K562 (cell line): Measurements from ENCODE around the gene N4BP3. TPM values are rescaled to one million over a fixed set of nuclear protein-coding genes. Genes with fewer than 3 reads are reported as not detected.
A peak's percentile ranks its signal among the peaks of the same experiment; 100 is the strongest.

Experiments
- ATAC-seq: fragments of 200-7000 bp; cut with Tn5 transposase; 3 replicates; pipeline ENCODE4 v1.9.1; 2020; ENCODE audit warnings: moderate library complexity
- BruUV-seq: library from RNA; stranded (reverse); fragments of 400-500 nt; replicated peaks from 2 replicates; lab custom pipeline; 2021; lab: Mats Ljungman, UMichigan
- CTCF ChIA-PET: fragments of 300-600 bp; formaldehyde crosslinking; extraction: SDS; loops from one replicate; lab custom pipeline; 2021; ENCODE audit warnings: low intra/inter-chr PET ratio; lab: Yijun Ruan, JAX
- POLR2A ChIA-PET: fragments of 300-600, 350-650 bp; sonication (Branson Sonifier 250); formaldehyde crosslinking; extraction: SDS; loops from one replicate; lab custom pipeline; 2021; ENCODE audit warnings: antibody characterized with exemption, inconsistent platforms; lab: Yijun Ruan, JAX
- DNase-seq, 4 experiments: peaks; one replicate each; pipeline versions ENCODE4 v3.0.0 to v3.0.0-alpha.2; 2011 to 2018; ENCODE audit warnings: low spot score in 3 of 4, mixed read lengths in 3 of 4; ENCODE audit errors: extremely low read depth in 1 of 4
- FAIRE-seq: peaks from 2 replicates; lab custom pipeline; 2011; peaks lifted over from hg19 to GRCh38; lab: Jason Lieb, UNC
- H2AFZ ChIP-seq: 2 replicates; pipeline ENCODE4 v1.6.0; 2011; ENCODE audit warnings: low read depth, low read length, control low read depth, inconsistent platforms
- H3K27ac ChIP-seq: fragments of 200-600 bp; 3 replicates; pipeline ENCODE4 v1.8.0; 2011; ENCODE audit warnings: low read depth, mild to moderate bottlenecking, control low read depth, inconsistent platforms, low read length, moderate library complexity, mixed read lengths; ENCODE audit errors: extremely low read depth
- H3K27me3 ChIP-seq, 2 experiments: fragments of 300-600 bp in 1 of 2; 2 replicates in 1 of 2; 3 replicates in 1 of 2; pipeline versions ENCODE4 v1.6.0 to v1.8.0; 2011; ENCODE audit warnings: inconsistent platforms in 2 of 2, low read length in 2 of 2, mild to moderate bottlenecking in 1 of 2, mixed read lengths in 1 of 2, moderate library complexity in 1 of 2; ENCODE audit not compliant: control insufficient read depth in 2 of 2, insufficient read depth in 2 of 2
- H3K36me3 ChIP-seq: fragments of 300-600 bp; 3 replicates; pipeline ENCODE4 v1.8.0; 2011; ENCODE audit warnings: mild to moderate bottlenecking, low read length, inconsistent platforms; ENCODE audit not compliant: control insufficient read depth, insufficient read depth
- H3K4me1 ChIP-seq, 2 experiments: fragments of 200-600 bp in 1 of 2; replicated peaks in 1 of 2; 2 replicates in 1 of 2; 3 replicates in 1 of 2; pipeline versions ENCODE4 v1.5.1 to v1.8.0; 2011; ENCODE audit warnings: inconsistent platforms in 2 of 2, low read length in 2 of 2, mild to moderate bottlenecking in 1 of 2, mixed read lengths in 1 of 2, moderate library complexity in 1 of 2; ENCODE audit not compliant: control insufficient read depth in 2 of 2, insufficient read depth in 2 of 2
- H3K4me2 ChIP-seq: 2 replicates; pipeline ENCODE4 v1.6.1; 2011; ENCODE audit warnings: low read length, control low read depth, inconsistent platforms, mixed read lengths; ENCODE audit not compliant: insufficient read depth
- H3K4me3 ChIP-seq: fragments of 200-600 bp; sonication (generic), shearing (Covaris generic); 2 replicates; pipeline ENCODE4 v1.5.1; 2016; ENCODE audit warnings: control low read depth, inconsistent platforms
- H3K79me2 ChIP-seq: fragments of 200-600 bp; 3 replicates; pipeline ENCODE4 v1.8.0; 2011; ENCODE audit warnings: low read length, inconsistent platforms; ENCODE audit not compliant: control insufficient read depth, insufficient read depth
- H3K9ac ChIP-seq, 2 experiments: 2 replicates each; pipeline versions ENCODE4 v1.6.0 to v1.6.1; 2011; ENCODE audit warnings: low read depth in 2 of 2, low read length in 2 of 2, control low read depth in 1 of 2, inconsistent platforms in 1 of 2, mild to moderate bottlenecking in 1 of 2, mixed read lengths in 1 of 2; ENCODE audit not compliant: insufficient read depth in 1 of 2
- H3K9me1 ChIP-seq: one replicate; pipeline ENCODE4 v1.6.0; 2011; ENCODE audit warnings: inconsistent platforms, mild to moderate bottlenecking, low read length, moderate library complexity; ENCODE audit not compliant: control insufficient read depth, insufficient read depth
- H3K9me3 ChIP-seq: replicated peaks from 2 replicates; pipeline ENCODE4 v1.5.1; 2011; ENCODE audit warnings: low read depth, low read length, inconsistent platforms; ENCODE audit not compliant: control insufficient read depth, insufficient read depth
- H4K20me1 ChIP-seq: replicated peaks from 2 replicates; pipeline ENCODE4 v1.6.1; 2011; ENCODE audit warnings: low read length, inconsistent platforms, mixed read lengths; ENCODE audit not compliant: control insufficient read depth, insufficient read depth
- BACH1 ChIP-seq: fragments of 200-800 bp; sonication (Bioruptor generic); IDR thresholded peaks from 2 replicates; pipeline ENCODE4 v1.6.1; 2016; ENCODE audit warnings: missing genetic modification characterization, missing compliant biosample characterization
- ESRRA ChIP-seq: fragments of 450-650 bp; IDR thresholded peaks from 2 replicates; pipeline ENCODE4 v1.6.1; 2014; ENCODE audit warnings: low read depth, mild to moderate bottlenecking, moderate library complexity, borderline replicate concordance
- GTF2A2 ChIP-seq: IDR thresholded peaks from 2 replicates; pipeline ENCODE4 v1.6.1; 2016; ENCODE audit warnings: mild to moderate bottlenecking, missing genetic modification characterization, missing compliant biosample characterization
- KLF1 ChIP-seq: fragments of 450-650 bp; IDR thresholded peaks from 2 replicates; pipeline ENCODE4 v1.6.1; 2016; ENCODE audit warnings: missing genetic modification characterization, missing compliant biosample characterization
- MCM2 ChIP-seq: fragments of 450-650 bp; IDR thresholded peaks from 2 replicates; pipeline ENCODE4 v1.6.1; 2017; ENCODE audit warnings: low read depth, mild to moderate bottlenecking
- MYC ChIP-seq, 2 experiments: fragments of 250-450 bp in 1 of 2; sonication (Bioruptor Pico) in 1 of 2; IDR thresholded peaks; 2 replicates each; pipeline versions ENCODE4 v1.5.1 to v1.6.1; 2012 to 2021; ENCODE audit warnings: low read depth in 2 of 2, borderline replicate concordance in 1 of 2, improper control_type of control experiment in 1 of 2, low read length in 1 of 2, mild to moderate bottlenecking in 1 of 2, moderate library complexity in 1 of 2
- SNRNP70 ChIP-seq: fragments of 200-400 bp; formaldehyde crosslinking; optimal IDR thresholded peaks from 2 replicates; pipeline ENCODE3; 2017; ENCODE audit warnings: low read depth, low read length
- ZBTB7A ChIP-seq: IDR thresholded peaks from 2 replicates; pipeline ENCODE4 v1.6.1; 2011; ENCODE audit warnings: low read depth, mild to moderate bottlenecking, low read length, moderate library complexity, borderline replicate concordance; ENCODE audit not compliant: control insufficient read depth
- ZNF121 ChIP-seq: sonication (generic); formaldehyde crosslinking; conservative IDR thresholded peaks from 2 replicates; pipeline ENCODE4 v1.8.0; 2022; ENCODE audit warnings: missing genetic modification reagents
- ZNF274 ChIP-seq: IDR thresholded peaks from 2 replicates; pipeline ENCODE4 v1.6.1; 2011; ENCODE audit warnings: low read depth, mild to moderate bottlenecking, low read length, moderate library complexity, borderline replicate concordance
- ZNF592 ChIP-seq: fragments of 450-650 bp; IDR thresholded peaks from 2 replicates; pipeline ENCODE4 v1.6.1; 2017; ENCODE audit warnings: antibody characterized with exemption, mild to moderate bottlenecking
- WGBS: fragments of 100-300 bp; shearing (Covaris generic); methylation state at CpG from one replicate; pipeline ENCODE4 v1.1.6; 2016; ENCODE audit warnings: low coverage, mixed read lengths; ENCODE audit not compliant: insufficient coverage; ENCODE audit errors: missing lambda C conversion rate; 5-methylcytosine and 5-hydroxymethylcytosine counted together
- in situ Hi-C: fragments of 300-500 bp; cut with MboI; formaldehyde crosslinking; loops from 4 replicates; pipeline ENCODE4 v1.15.0; 2018; ENCODE audit warnings: inconsistent platforms, mixed read lengths
- intact Hi-C: fragments of 100-400 bp; cut with micrococcal nuclease; formaldehyde crosslinking; loops from 2 replicates; pipeline ENCODE4 v1.14.2; 2022
- polyA plus RNA-seq, 8 experiments: library from polyadenylated mRNA; depleted of rRNA in 4 of 8; stranded (reverse) in 5 of 8; unstranded in 3 of 8; fragments of >200 nt; fragmentation: Nextera tagmentation in 2 of 8; fragmentation: Illumina TruSeq in 1 of 8; extraction: Ambion mirVana in 2 of 8; extraction: Trizol in 1 of 8; gene quantifications; 2 replicates each; pipeline versions ENCODE4 v1.2.1 to v1.2.3, GENCODE V29; 2011 to 2014; ENCODE audit warnings: inconsistent platforms in 1 of 8, missing spikeins in 1 of 8
- total RNA-seq, 7 experiments: library from RNA; depleted of rRNA in 6 of 7; stranded (reverse); fragments of >200 nt in 6 of 7; fragmentation: Illumina TruSeq in 2 of 7; extraction: Trizol in 2 of 7; gene quantifications; 2 replicates each; pipeline versions ENCODE4 v1.2.1 to v1.2.3, GENCODE V29; 2011 to 2021; ENCODE audit warnings: low replicate concordance in 1 of 7
- TF ChIP-seq, protein P1 (sequence below), 2 experiments: fragments of 450-650 bp; conservative IDR thresholded peaks; 2 replicates each; pipeline ENCODE4 v1.6.1; 2017; ENCODE audit warnings: mild to moderate bottlenecking in 2 of 2, moderate library complexity in 2 of 2

Gene N4BP3
- total and polyA plus RNA-seq, 9 of the 15 experiments (the other 6 are each of a cell fraction or from before 2014, with no cell fraction given) = 0.06 to 7.0 (median 2.4) TPM

GRCh38 chr5:178115814-178116142 lies 2.4 kb downstream of the N4BP3 start (continued):
- no peak for TF ChIP-seq MYC (IDR thresholded peaks at IDR 0.05; ENCODE audit: low read depth, low read length)
- no peak for TF ChIP-seq MYC (CRISPR knock-in tag; IDR thresholded peaks at IDR 0.05; ENCODE audit: borderline replicate concordance, low read depth)
- no peak for TF ChIP-seq SNRNP70
- no peak for TF ChIP-seq ZNF274
- no peak for TF ChIP-seq ZNF121 (CRISPR knock-in tag)
- TF ChIP-seq GTF2A2 (tag) = no peak

DNA sequence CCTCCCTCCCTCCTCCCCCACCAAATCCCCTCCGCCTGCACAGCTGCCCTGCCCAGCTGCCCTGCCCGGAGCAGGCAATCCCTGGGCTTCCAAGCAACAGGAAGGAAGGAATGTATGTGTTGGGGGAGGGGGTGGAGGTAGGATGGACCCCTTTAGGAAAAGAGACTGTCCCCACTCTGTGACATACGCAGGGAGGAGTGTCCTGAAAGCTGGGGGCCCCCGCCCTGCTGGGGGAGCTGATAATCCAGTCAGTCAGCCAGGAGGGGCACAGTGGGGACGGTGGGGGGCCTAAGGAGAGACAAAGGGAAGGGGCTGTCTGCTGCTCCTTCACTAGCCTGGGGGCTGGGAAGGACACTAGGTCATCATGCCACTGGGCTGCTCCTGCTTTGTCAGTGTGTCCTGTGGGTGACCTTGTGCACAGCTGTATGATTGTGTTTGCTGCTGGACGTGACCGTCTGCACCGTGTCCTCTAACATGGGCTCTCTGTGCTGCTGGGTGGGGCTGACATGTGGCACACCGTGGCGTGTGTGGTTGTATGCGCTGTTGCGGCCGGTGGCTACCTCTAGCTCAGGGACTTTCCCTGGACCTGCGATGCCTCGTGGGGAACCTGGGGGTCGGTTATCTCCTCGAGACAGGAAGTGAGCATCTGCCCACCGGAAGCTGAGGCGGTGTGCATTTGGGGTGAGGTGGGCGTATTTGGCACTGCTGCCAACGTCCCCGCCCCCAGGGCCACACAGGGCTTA lies 3.0 kb downstream of the N4BP3 start:
- Histone ChIP-seq H4K20me1 (peaks cover 9% of the 10 kb centered on the region; the same call in 1 of the 2 replicates), H3K4me1 (peaks cover 35 to 70% of the 10 kb centered on the region in 2 experiments; a peak in 4 of 5 replicates), H3K4me2 (peak overlapping the region; percentile 86), H3K9me1 (peaks cover 7% of the 10 kb centered on the region), H3K36me3 (peaks cover 11% of the 10 kb centered on the region; the same call in 1 of the 3 replicates), H3K9ac (peak overlapping the region; percentile 26 to 87; a peak in 3 of 4 replicates), H3K27me3 (no peaks in the 10 kb centered on the region), H3K9me3 (no peaks in the 10 kb centered on the region), H3K27ac (peak overlapping the region; percentile 48; the same call in 2 of the 3 replicates), H2AFZ (peak overlapping the region; percentile 61; the same call in 1 of the 2 replicates), H3K79me2 (peaks cover 46% of the 10 kb centered on the region), H3K4me3 (0 out of 2 replicates have a peak overlapping the region, but pooled peaks have one; percentile 2)
- ChIA-PET POLR2A (interaction anchor here (0.6 to 1.2 kb wide), 4 partner anchors 8 to 85 kb away, joined by 3 to 4 read pairs (median 3); no protein-coding TSS in a partner anchor), CTCF (no interaction called here)
- intact Hi-C loops (no loop called here), in situ Hi-C loops (no loop called here)
- DNase-seq = peak in 3 of 4 experiments; percentile 25 to 44 (median 33)
- FAIRE-seq = peak; percentile 83
- WGBS = 40% methylated on average over 19 of the region's 22 CpGs
- BruUV-seq = no TSS peak
- no peak for ATAC-seq
- TF ChIP-seq BACH1 (tag) = no peak
- TF ChIP-seq MCM2 = no peak
- 0 out of 2 replicates have a peak, but pooled peaks have one; percentile 24 for TF ChIP-seq ZNF592
- TF ChIP-seq, protein P1, sequence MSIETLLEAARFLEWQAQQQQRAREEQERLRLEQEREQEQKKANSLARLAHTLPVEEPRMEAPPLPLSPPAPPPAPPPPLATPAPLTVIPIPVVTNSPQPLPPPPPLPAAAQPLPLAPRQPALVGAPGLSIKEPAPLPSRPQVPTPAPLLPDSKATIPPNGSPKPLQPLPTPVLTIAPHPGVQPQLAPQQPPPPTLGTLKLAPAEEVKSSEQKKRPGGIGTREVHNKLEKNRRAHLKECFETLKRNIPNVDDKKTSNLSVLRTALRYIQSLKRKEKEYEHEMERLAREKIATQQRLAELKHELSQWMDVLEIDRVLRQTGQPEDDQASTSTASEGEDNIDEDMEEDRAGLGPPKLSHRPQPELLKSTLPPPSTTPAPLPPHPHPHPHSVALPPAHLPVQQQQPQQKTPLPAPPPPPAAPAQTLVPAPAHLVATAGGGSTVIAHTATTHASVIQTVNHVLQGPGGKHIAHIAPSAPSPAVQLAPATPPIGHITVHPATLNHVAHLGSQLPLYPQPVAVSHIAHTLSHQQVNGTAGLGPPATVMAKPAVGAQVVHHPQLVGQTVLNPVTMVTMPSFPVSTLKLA (conservative IDR thresholded peaks at IDR 0.05) = 0 out of 4 replicates have a peak, but pooled peaks of 1 of the 2 experiments have one; percentile 26
- no peak for TF ChIP-seq KLF1 (tag)
- peak; percentile 82 for TF ChIP-seq ESRRA
- TF ChIP-seq ZBTB7A = peak; percentile 44; the same call in 1 of the 2 replicates
